Measurements from ENCODE around the gene SERTAD1.

SERTAD1 gene

GRCh38 chr19:40416918-40417642 lies 8.7 kb downstream of the SERTAD1 start:
- H3K4me3 ChIP-seq = peak overlapping the region; percentile 5
- peak overlapping the region in 1 of 2 donors; percentile 77 for H3K27ac ChIP-seq
- DNase-seq (ENCODE audit: low spot score) = no peak
- TF ChIP-seq CTCF (IDR thresholded peaks at IDR 0.05) = no peak

GRCh38 chr19:40415768-40416167 lies 10.0 kb downstream of the SERTAD1 start:
- Histone ChIP-seq H3K4me3 (no peak overlapping the region), H3K27ac (no peak overlapping the region)
- TF ChIP-seq CTCF (IDR thresholded peaks at IDR 0.05) = no peak
- no peak for DNase-seq (ENCODE audit: low spot score)

GRCh38 chr19:40414542-40415535 lies 11.0 kb downstream of the SERTAD1 start:
- DNase-seq (ENCODE audit: low spot score) = no peak
- TF ChIP-seq CTCF (IDR thresholded peaks at IDR 0.05) = no peak
- no peak overlapping the region for H3K27ac ChIP-seq
- no peak overlapping the region for H3K4me3 ChIP-seq

- no peak for TF ChIP-seq CTCF (IDR thresholded peaks at IDR 0.05)
- Histone ChIP-seq H3K4me3 (no peak within 1 kb of the TSS), H3K27ac (peak within 1 kb of the TSS in 1 of 2 donors; percentile 51)
- no peak for DNase-seq (ENCODE audit: low spot score)
Measured at GRCh38 chr19:40413291-40413845, 12.4 kb downstream of the SERTAD1 start, which contains the start of gene PRX. PRX (minus strand) TSS chr19:40413378; CDS start chr19:40407932, 5,446 bp downstream.

- TF ChIP-seq CTCF (IDR thresholded peaks at IDR 0.05) = no peak
- Histone ChIP-seq H3K4me3 (no peak overlapping the region), H3K27ac (no peak overlapping the region)
- DNase-seq (ENCODE audit: low spot score) = no peak
Measured at GRCh38 chr19:40412866-40413265, 12.9 kb downstream of the SERTAD1 start.

GRCh38 chr19:40411958-40412499 lies 13.8 kb downstream of the SERTAD1 start:
- no peak for DNase-seq (ENCODE audit: low spot score)
- Histone ChIP-seq H3K27ac (peak overlapping the region in 1 of 2 donors; percentile 51), H3K4me3 (no peak overlapping the region)
- TF ChIP-seq CTCF (IDR thresholded peaks at IDR 0.05) = no peak

All from coronary artery (tissue), 2 donors.